Sigmoid colon (tissue), 3 donors: Measurements from ENCODE around the gene KCTD20.

ENCODE experiments used
- CTCF ChIP-seq, 4 experiments: fragments of 450-650 bp in 3 of 4; fragments of 200-600 bp in 1 of 4; IDR thresholded peaks; one replicate each; pipeline ENCODE4 v1.5.1; 2016 to 2019; ENCODE audit warnings: antibody characterized with exemption in 4 of 4, mild to moderate bottlenecking in 3 of 4, moderate library complexity in 2 of 4
- POLR2A ChIP-seq, 2 donors: fragments of 450-650 bp; IDR thresholded peaks; one replicate each; pipeline ENCODE4 v1.6.1; 2016; ENCODE audit warnings: antibody characterized with exemption in 2 of 2, mild to moderate bottlenecking in 2 of 2, moderate library complexity in 2 of 2

GRCh38 chr6:36523936-36524499 lies 81.2 kb downstream of the KCTD20 start:
- TF ChIP-seq CTCF (IDR thresholded peaks at IDR 0.05) = no peak
- no peak for TF ChIP-seq POLR2A (IDR thresholded peaks at IDR 0.05)
